Activated CD4-positive, alpha-beta memory T cell treated with anti-CD3 and anti-CD28 coated beads, Interleukin-2, amount 10 ng/mL, durations not matched to agents 7 days and 5 days (primary cell): ENCODE data around the gene CST7. TPM values are rescaled to one million over a fixed set of nuclear protein-coding genes. Genes with fewer than 3 reads are reported as not detected.
A peak's percentile ranks its signal among the peaks of the same experiment; 100 is the strongest.

Experiments
- CTCF ChIA-PET: fragments of 350-600 bp; sonication (Branson Sonifier 250); formaldehyde crosslinking; loops from one replicate; lab custom pipeline; 2021; ENCODE audit warnings: antibody characterized with exemption, inconsistent platforms; lab: Charles Lee
- POLR2A ChIA-PET: fragments of 350-600 bp; sonication (Branson Sonifier 250); formaldehyde crosslinking; loops from one replicate; lab custom pipeline; 2021; ENCODE audit warnings: antibody characterized with exemption; lab: Charles Lee
- DNase-seq: peaks from one replicate; pipeline ENCODE4 v3.0.0-alpha.2; 2020
- H3K27ac Mint-ChIP-seq: one replicate; pipeline ENCODE4 v1.8.0; 2021; ENCODE audit warnings: mild to moderate bottlenecking, mixed read lengths
- H3K27me3 Mint-ChIP-seq: one replicate; pipeline ENCODE4 v1.8.0; 2021; ENCODE audit warnings: mixed read lengths
- H3K36me3 Mint-ChIP-seq: one replicate; pipeline ENCODE4 v1.8.0; 2021; ENCODE audit warnings: low read depth, mixed read lengths
- H3K4me1 Mint-ChIP-seq: one replicate; pipeline ENCODE4 v1.8.0; 2021; ENCODE audit warnings: mixed read lengths
- H3K4me3 Mint-ChIP-seq: one replicate; pipeline ENCODE4 v1.8.0; 2021; ENCODE audit warnings: mild to moderate bottlenecking, mixed read lengths
- H3K9me3 Mint-ChIP-seq: one replicate; pipeline ENCODE4 v1.8.0; 2021; ENCODE audit warnings: mixed read lengths
- total RNA-seq, 2 experiments: library from RNA; stranded (reverse); gene quantifications; one replicate each; pipeline ENCODE4 v1.2.3, GENCODE V29; 2021

CST7 gene
- total RNA-seq, 2 experiments from 2014 or later, result 178 to 182 TPM

DNA sequence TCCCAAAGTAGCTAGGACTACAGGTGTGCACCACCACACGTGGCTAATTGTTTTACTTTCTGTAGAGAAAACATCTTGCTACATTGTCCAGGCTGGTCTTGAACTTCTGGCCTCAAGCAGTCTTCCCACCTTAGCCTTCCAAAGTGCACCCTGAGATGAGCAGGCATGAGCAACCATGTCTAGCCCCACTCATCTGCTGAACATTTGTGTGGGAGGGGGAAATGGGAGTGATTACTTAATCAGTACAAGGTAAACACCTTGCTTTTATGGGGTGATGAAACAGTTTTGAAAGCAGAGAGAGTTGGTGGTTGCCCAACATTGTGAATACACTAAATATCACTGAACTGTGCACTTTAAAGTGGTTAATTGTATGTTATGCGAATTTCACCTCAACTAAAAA, 38.2 kb downstream of the CST7 start:
- no peak for DNase-seq
- H3K4me3 Mint-ChIP-seq, result no peak overlapping the region
- no peak overlapping the region for H3K27ac Mint-ChIP-seq
- H3K4me1 Mint-ChIP-seq, result peaks cover 65% of the 10 kb centered on the region
- CTCF ChIA-PET, result no interaction called here
- no peaks in the 10 kb centered on the region for H3K27me3 Mint-ChIP-seq
- peaks cover 51% of the 10 kb centered on the region for H3K36me3 Mint-ChIP-seq
- no peaks in the 10 kb centered on the region for H3K9me3 Mint-ChIP-seq
- POLR2A ChIA-PET, result no interaction called here

GRCh38 chr20:24987873-24988835, 39.1 kb downstream of the CST7 start:
- no peaks in the 10 kb centered on the region for H3K27me3 Mint-ChIP-seq
- H3K36me3 Mint-ChIP-seq, result peaks cover 43% of the 10 kb centered on the region
- ChIA-PET POLR2A (interaction anchor here (0.7 kb wide), 1 partner anchor 39 kb away, joined by 4 read pairs; the partner anchor contains the start of gene CST7), CTCF (interaction anchor here (0.5 kb wide), 1 partner anchor 268 kb away, joined by 3 read pairs; no protein-coding TSS in a partner anchor)
- no peak overlapping the region for H3K4me3 Mint-ChIP-seq
- H3K27ac Mint-ChIP-seq, result no peak overlapping the region
- no peaks in the 10 kb centered on the region for H3K9me3 Mint-ChIP-seq
- no peak for DNase-seq
- H3K4me1 Mint-ChIP-seq, result peaks cover 65% of the 10 kb centered on the region

- H3K27ac Mint-ChIP-seq, result no peak overlapping the region
- ChIA-PET POLR2A (no interaction called here), CTCF (no interaction called here)
- peaks cover 75% of the 10 kb centered on the region for H3K4me1 Mint-ChIP-seq
- DNase-seq, result no peak
- H3K4me3 Mint-ChIP-seq, result no peak overlapping the region
- H3K27me3 Mint-ChIP-seq, result no peaks in the 10 kb centered on the region
- H3K9me3 Mint-ChIP-seq, result no peaks in the 10 kb centered on the region
- peaks cover 34% of the 10 kb centered on the region for H3K36me3 Mint-ChIP-seq
Measured at GRCh38 chr20:24989162-24989561, 40.1 kb downstream of the CST7 start.

DNA sequence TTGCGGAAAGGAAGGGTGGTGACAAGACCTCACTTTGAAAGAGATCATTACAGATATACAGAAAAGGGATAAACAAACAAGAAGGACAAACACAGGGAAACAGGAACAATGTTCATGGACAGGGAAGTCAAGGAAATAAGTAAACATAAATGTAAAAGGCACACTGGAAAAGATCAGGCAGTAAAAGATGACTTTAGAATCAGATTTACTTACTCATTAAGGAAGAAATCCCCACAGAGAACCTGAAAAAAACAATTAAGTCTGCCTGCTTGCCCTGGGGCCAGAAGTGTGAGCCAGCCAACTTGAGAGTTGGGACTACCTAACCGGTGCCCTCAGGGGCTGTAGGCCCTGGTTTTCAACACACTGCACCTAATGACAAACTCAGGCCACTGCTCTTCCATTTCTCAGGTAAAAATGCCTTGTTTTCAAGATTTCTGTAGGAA, 41.8 kb downstream of the CST7 start:
- DNase-seq, result no peak
- H3K4me1 Mint-ChIP-seq, result peaks cover 70% of the 10 kb centered on the region
- no peaks in the 10 kb centered on the region for H3K27me3 Mint-ChIP-seq
- peaks cover 33% of the 10 kb centered on the region for H3K36me3 Mint-ChIP-seq
- ChIA-PET POLR2A (interaction anchor here (1.0 to 1.1 kb wide), 2 partner anchors 18 to 30 kb away, joined by 3 read pairs; no protein-coding TSS in a partner anchor), CTCF (no interaction called here)
- H3K4me3 Mint-ChIP-seq, result peak overlapping the region; percentile 90
- no peak overlapping the region for H3K27ac Mint-ChIP-seq
- H3K9me3 Mint-ChIP-seq, result no peaks in the 10 kb centered on the region

- Mint-ChIP-seq H3K27ac (peak overlapping the region; percentile 79), H3K9me3 (no peaks in the 10 kb centered on the region), H3K4me3 (peak overlapping the region; percentile 90), H3K36me3 (peaks cover 33% of the 10 kb centered on the region), H3K27me3 (peaks cover 8% of the 10 kb centered on the region), H3K4me1 (peaks cover 63% of the 10 kb centered on the region)
- ChIA-PET POLR2A (interaction anchor here (0.6 to 1.7 kb wide), 8 partner anchors 17 to 416 kb away, joined by 3 to 13 read pairs (median 4); partner anchors contain the start of genes ACSS1, CST7 and GINS1), CTCF (no interaction called here)
- no peak for DNase-seq
Measured at GRCh38 chr20:24991897-24992486, 42.9 kb downstream of the CST7 start.

GRCh38 chr20:24992487-24993205, 43.6 kb downstream of the CST7 start, which contains the start of gene APMAP:
Gene APMAP (minus strand): TSS chr20:24992751. CDS start chr20:24992688, 63 bp downstream.
- Mint-ChIP-seq H3K4me3 (peak within 1 kb of the TSS; percentile 90), H3K4me1 (peaks cover 60% of the 10 kb centered on the region), H3K9me3 (no peaks in the 10 kb centered on the region), H3K27me3 (peaks cover 8% of the 10 kb centered on the region), H3K27ac (peak within 1 kb of the TSS; percentile 79), H3K36me3 (peaks cover 29% of the 10 kb centered on the region)
- DNase-seq, result peak; percentile 96
- CTCF ChIA-PET, result interaction anchor here (1.1 to 4.0 kb wide), 4 partner anchors 72 to 406 kb away, joined by 3 to 33 read pairs (median 6); no protein-coding TSS in a partner anchor
- POLR2A ChIA-PET, result interaction anchor here (0.7 to 1.7 kb wide), 9 partner anchors 10 to 415 kb away, joined by 3 to 13 read pairs (median 4); partner anchors contain the start of genes ACSS1, CST7 and GINS1

DNA sequence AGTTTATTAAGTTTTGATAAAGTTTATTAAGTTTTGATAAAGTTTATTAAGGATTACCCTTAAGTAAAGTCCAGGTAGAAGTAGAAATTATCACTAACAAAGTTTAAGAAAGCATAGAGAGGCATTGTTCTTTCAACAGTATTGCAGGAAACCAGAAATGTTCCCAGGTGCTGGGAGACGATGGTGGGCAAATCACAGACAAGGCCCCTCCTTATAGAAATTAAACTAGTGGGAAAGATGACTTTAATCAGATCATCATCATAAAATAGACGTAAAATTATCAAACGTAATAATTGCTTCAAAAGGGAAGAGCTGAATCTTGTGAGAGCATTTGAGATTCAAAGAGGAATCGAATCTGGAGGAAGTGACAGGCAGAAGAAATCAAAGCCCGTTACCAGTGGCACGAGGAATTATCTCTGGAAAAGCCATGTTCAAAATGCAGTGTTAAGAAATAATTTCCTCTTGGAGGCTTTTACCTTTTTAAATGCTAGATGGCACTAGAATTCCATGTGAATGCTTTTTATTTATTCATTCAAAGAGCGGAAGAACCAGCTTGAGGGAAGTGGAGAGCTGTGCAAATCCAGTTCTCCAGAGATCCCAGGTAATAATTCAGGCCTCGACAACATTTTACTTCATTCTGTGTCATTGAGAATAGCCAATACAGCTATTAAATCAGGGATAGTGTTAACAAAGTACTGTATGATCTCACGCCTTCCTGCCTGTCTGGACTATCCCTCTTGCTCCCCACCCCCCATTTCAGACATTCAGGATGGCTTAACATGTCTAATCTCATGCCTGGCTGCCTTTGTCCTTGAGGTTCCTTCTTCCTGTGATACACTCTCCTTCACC, 44.5 kb downstream of the CST7 start:
- ChIA-PET CTCF (interaction anchor here (0.8 to 4.0 kb wide), 15 partner anchors 44 to 414 kb away, joined by 3 to 33 read pairs (median 4); partner anchors contain the start of genes ACSS1, CST7 and GINS1), POLR2A (interaction anchor here (0.7 to 2.5 kb wide), 13 partner anchors 11 to 414 kb away, joined by 3 to 13 read pairs (median 4); partner anchors contain the start of genes ACSS1, CST7 and GINS1)
- H3K36me3 Mint-ChIP-seq, result peaks cover 24% of the 10 kb centered on the region
- H3K9me3 Mint-ChIP-seq, result no peaks in the 10 kb centered on the region
- peaks cover 54% of the 10 kb centered on the region for H3K4me1 Mint-ChIP-seq
- H3K4me3 Mint-ChIP-seq, result peak overlapping the region; percentile 90
- H3K27ac Mint-ChIP-seq, result peak overlapping the region; percentile 79
- DNase-seq, result no peak
- H3K27me3 Mint-ChIP-seq, result peaks cover 10% of the 10 kb centered on the region

GRCh38 chr20:24994186-24994465, 45.1 kb downstream of the CST7 start:
- Mint-ChIP-seq H3K4me3 (peak overlapping the region; percentile 2), H3K36me3 (peaks cover 20% of the 10 kb centered on the region), H3K27me3 (peaks cover 16% of the 10 kb centered on the region), H3K4me1 (peaks cover 48% of the 10 kb centered on the region), H3K9me3 (no peaks in the 10 kb centered on the region), H3K27ac (peak overlapping the region; percentile 17)
- no peak for DNase-seq
- ChIA-PET POLR2A (interaction anchor here (0.9 to 2.5 kb wide), 5 partner anchors 45 to 71 kb away, joined by 3 to 6 read pairs (median 4); partner anchors contain the start of gene CST7), CTCF (interaction anchor here (0.8 to 4.0 kb wide), 14 partner anchors 45 to 414 kb away, joined by 3 to 33 read pairs (median 4); partner anchors contain the start of genes ACSS1, CST7 and GINS1)

GRCh38 chr20:24994470-24995368, 45.6 kb downstream of the CST7 start:
- no peak overlapping the region for H3K4me3 Mint-ChIP-seq
- H3K27me3 Mint-ChIP-seq, result peaks cover 16% of the 10 kb centered on the region
- H3K36me3 Mint-ChIP-seq, result peaks cover 17% of the 10 kb centered on the region
- peak; percentile 84 for DNase-seq
- H3K27ac Mint-ChIP-seq, result no peak overlapping the region
- ChIA-PET CTCF (interaction anchor here (0.8 to 4.0 kb wide), 17 partner anchors 45 to 797 kb away, joined by 3 to 33 read pairs (median 4); partner anchors contain the start of genes ACSS1, CST7 and GINS1), POLR2A (interaction anchor here (1.0 to 2.5 kb wide), 4 partner anchors 46 to 71 kb away, joined by 3 to 6 read pairs (median 4); partner anchors contain the start of gene CST7)
- H3K4me1 Mint-ChIP-seq, result peaks cover 43% of the 10 kb centered on the region
- no peaks in the 10 kb centered on the region for H3K9me3 Mint-ChIP-seq

DNA sequence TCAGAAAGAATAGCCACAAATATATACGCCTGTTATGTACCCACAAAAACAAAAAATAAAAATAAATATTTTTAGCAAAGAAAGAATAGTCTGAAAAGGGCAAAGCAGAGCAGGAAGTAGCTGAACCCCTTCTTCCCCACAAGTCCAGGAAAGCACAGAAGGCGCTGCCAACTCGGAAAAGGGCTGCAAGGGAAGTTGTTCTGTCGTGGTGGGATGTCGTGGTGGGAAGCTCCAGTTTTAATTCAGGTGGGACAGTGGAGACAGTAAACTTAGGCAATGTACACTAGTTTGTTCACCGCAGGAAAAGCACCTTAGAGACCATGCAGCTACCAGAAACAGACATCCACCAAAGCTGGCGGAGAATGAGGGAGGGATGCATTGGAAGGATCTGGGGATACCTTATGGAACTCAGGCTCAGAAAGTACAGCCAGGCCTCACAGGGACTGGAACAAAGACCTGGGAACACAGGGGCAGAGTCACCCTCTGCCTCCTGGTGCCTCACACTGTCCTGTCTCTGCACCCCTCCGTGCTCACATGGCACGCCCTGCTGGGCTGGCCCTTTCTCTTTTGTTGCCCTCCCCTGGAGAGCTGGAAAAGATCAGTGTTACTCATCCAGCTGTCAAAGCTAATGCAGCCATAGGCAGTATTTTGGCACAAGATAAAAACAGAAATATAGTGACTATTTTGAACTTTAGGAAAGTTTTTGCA, 46.8 kb downstream of the CST7 start:
- Mint-ChIP-seq H3K36me3 (peaks cover 11% of the 10 kb centered on the region), H3K27me3 (peaks cover 16% of the 10 kb centered on the region), H3K4me3 (no peak overlapping the region), H3K4me1 (peaks cover 32% of the 10 kb centered on the region), H3K9me3 (no peaks in the 10 kb centered on the region), H3K27ac (no peak overlapping the region)
- POLR2A ChIA-PET, result interaction anchor here (2.5 kb wide), 1 partner anchor 70 kb away, joined by 6 read pairs; no protein-coding TSS in a partner anchor
- CTCF ChIA-PET, result interaction anchor here (1.0 to 4.0 kb wide), 7 partner anchors 62 to 798 kb away, joined by 3 to 33 read pairs (median 5); partner anchors contain the start of gene ACSS1
- no peak for DNase-seq
